NCI-H2227 (cell line): Measurements from ENCODE around the gene RPL29.

ENCODE experiments used
- DNase-seq: peaks from one replicate; lab custom pipeline; 2025; ENCODE audit not compliant: unreplicated experiment; lab: John Stamatoyannopoulos, UW

The RPL29 gene

GRCh38 chr3:51947215-51947900 is 48.3 kb downstream of the RPL29 start:
- no peak for DNase-seq

GRCh38 chr3:51946796-51947195 is 48.9 kb downstream of the RPL29 start:
- no peak for DNase-seq

DNA sequence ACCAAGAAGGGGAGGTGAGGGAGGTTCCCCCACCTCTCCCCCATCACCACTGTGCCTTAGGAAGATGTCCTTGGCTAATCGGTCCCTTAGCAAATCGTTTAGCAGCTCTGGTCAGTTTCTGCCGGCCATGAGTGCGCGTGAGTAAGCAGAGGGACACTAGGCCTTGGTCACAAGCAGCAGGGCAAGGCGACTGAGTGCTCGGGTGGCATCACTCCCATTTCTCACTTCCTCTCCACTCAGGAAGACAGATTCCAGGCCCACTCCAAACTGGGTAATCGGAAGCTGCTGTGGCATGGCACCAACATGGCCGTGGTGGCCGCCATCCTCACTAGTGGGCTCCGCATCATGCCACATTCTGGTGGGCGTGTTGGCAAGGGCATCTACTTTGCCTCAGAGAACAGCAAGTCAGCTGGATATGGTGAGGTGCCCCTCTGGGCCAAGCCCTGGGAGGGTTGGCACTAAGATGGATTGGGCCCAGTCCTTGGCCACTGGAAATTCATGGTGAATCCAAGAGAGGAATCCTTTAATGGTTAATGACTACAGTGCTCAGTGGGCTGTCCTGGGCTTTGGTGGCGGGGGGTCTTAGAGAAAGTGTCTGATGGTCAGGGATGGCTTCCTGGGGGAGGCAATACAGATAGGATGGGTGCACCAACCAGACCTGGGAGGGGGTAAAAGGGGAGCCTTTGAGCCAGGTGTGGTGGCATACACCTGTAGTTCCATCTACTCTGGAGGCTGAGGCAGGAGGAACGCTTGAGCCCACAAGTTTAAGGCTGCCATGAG is 49.6 kb downstream of the RPL29 start:
- no peak for DNase-seq

DNA sequence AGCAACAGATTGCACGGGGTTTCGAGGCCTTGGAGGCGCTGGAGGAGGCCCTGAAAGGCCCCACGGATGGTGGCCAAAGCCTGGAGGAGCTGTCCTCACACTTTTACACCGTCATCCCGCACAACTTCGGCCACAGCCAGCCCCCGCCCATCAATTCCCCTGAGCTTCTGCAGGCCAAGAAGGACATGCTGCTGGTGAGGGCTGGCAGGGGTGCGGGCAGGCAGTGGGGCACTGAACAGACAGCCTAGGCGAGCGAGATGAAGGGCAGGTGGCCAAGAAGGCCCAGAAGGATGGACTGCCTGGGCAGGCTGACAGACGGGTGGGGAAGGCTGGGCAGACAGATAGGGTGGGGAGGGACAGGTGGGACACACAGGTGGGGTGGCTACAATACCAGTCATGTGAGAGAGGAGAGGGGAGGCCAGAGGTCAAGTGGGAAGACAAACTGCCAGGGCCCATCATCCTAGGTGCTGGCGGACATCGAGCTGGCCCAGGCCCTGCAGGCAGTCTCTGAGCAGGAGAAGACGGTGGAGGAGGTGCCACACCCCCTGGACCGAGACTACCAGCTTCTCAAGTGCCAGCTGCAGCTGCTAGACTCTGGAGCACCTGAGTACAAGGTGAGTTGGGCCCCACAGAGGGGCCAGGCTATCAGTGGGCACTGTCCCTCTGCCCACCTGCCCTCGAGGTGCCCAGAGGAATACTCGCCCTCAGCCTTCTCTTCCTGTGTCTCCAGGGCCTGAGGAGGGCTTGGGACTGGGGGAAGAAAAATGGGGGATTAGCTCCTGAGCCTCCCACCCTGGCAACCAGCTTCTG is 50.5 kb downstream of the RPL29 start:
- no peak for DNase-seq

DNA sequence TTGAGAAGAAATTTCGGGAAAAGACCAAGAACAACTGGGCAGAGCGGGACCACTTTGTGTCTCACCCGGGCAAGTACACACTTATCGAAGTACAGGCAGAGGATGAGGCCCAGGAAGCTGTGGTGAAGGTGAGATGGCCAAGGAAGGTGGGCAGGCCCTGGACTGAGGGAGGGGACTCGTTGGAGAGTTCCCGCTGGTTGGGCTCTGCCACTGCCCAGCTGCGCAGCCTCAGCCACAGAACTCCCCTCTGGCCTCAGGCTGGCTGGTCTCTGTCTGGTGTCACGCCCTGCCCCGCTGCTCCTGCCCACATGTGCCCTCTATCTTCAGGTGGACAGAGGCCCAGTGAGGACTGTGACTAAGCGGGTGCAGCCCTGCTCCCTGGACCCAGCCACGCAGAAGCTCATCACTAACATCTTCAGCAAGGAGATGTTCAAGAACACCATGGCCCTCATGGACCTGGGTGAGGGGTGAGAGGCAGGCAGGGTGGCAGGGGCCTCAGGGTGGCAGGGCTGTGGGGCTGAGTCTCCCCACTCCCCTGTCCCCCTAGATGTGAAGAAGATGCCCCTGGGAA is 51.2 kb downstream of the RPL29 start:
- DNase-seq = no peak
